CD4-positive, alpha-beta T cell (primary cell): ENCODE measurements around the gene TMA16. TPM values are rescaled to one million over a fixed set of nuclear protein-coding genes. Genes with fewer than 3 reads are reported as not detected.

Source experiments
- ATAC-seq: fragments of 200-7000 bp; cut with Tn5 transposase; one replicate; pipeline ENCODE4 v1.10.0; 2022; ENCODE audit warnings: mild to moderate bottlenecking; ENCODE audit not compliant: poor library complexity
- CTCF ChIA-PET: fragments of 350-600 bp; sonication (Branson Sonifier 250); formaldehyde crosslinking; loops from one replicate; lab custom pipeline; 2021; ENCODE audit warnings: antibody characterized with exemption, inconsistent platforms; lab: Charles Lee
- POLR2A ChIA-PET: fragments of 350-600 bp; sonication (Branson Sonifier 250); formaldehyde crosslinking; loops from one replicate; lab custom pipeline; 2021; ENCODE audit warnings: antibody characterized with exemption, inconsistent platforms; lab: Charles Lee
- DNase-seq, 14 experiments: peaks; one replicate each; pipeline ENCODE4 v3.0.0-alpha.2; 2013 to 2020; ENCODE audit warnings: mixed read lengths in 2 of 14
- H3K27ac ChIP-seq, 2 donors: one replicate each; pipeline versions ENCODE4 v1.5.1 to v1.7.0; 2013; ENCODE audit warnings: low read length in 2 of 2, low read depth in 1 of 2, mild to moderate bottlenecking in 1 of 2
- H3K27me3 ChIP-seq, 2 experiments: 1 replicate in 1 of 2; 2 replicates in 1 of 2; pipeline versions ENCODE4 v1.6.1 to v1.7.0; 2013; ENCODE audit warnings: low read length in 2 of 2, control low read depth in 1 of 2, mild to moderate bottlenecking in 1 of 2, moderate library complexity in 1 of 2; ENCODE audit not compliant: insufficient read depth in 2 of 2, control insufficient read depth in 1 of 2
- H3K36me3 ChIP-seq: one replicate; pipeline ENCODE4 v1.6.1; 2013; ENCODE audit warnings: low read length, control low read depth; ENCODE audit not compliant: insufficient read depth
- H3K4me1 ChIP-seq: one replicate; pipeline ENCODE4 v1.6.1; 2013; ENCODE audit warnings: low read length, control low read depth; ENCODE audit not compliant: insufficient read depth
- H3K4me3 ChIP-seq: one replicate; pipeline ENCODE4 v1.5.1; 2013; ENCODE audit warnings: mild to moderate bottlenecking, low read length, moderate library complexity
- H3K9me3 ChIP-seq, 2 experiments: 1 replicate in 1 of 2; 2 replicates in 1 of 2; pipeline versions ENCODE4 v1.6.1 to v1.7.0; 2013; ENCODE audit warnings: low read length in 2 of 2, mild to moderate bottlenecking in 2 of 2, control low read depth in 1 of 2, moderate library complexity in 1 of 2; ENCODE audit not compliant: control insufficient read depth in 1 of 2, insufficient read depth in 1 of 2
- H3K27ac Mint-ChIP-seq: one replicate; pipeline ENCODE4 v1.8.0; 2020; ENCODE audit warnings: mixed read lengths
- H3K27me3 Mint-ChIP-seq: one replicate; pipeline ENCODE4 v1.8.0; 2021; ENCODE audit warnings: mixed read lengths
- H3K36me3 Mint-ChIP-seq: one replicate; pipeline ENCODE4 v1.8.0; 2021; ENCODE audit warnings: low read depth, mixed read lengths
- H3K4me1 Mint-ChIP-seq: one replicate; pipeline ENCODE4 v1.8.0; 2021; ENCODE audit warnings: low read depth, mixed read lengths
- H3K4me3 Mint-ChIP-seq: one replicate; pipeline ENCODE4 v1.8.0; 2020; ENCODE audit warnings: mild to moderate bottlenecking, mixed read lengths
- H3K9me3 Mint-ChIP-seq: one replicate; pipeline ENCODE4 v1.8.0; 2020; ENCODE audit warnings: mixed read lengths
- CTCF ChIP-seq: fragments of 200-600 bp; IDR thresholded peaks from one replicate; pipeline ENCODE4 v1.8.0; 2022; ENCODE audit warnings: antibody characterized with exemption, mild to moderate bottlenecking
- intact Hi-C, 2 experiments: fragments of 100-400 bp; cut with DNase I in 1 of 2; cut with micrococcal nuclease in 1 of 2; formaldehyde crosslinking; loops; one replicate each; pipeline versions ENCODE4 v1.15.1 to v1.9.0; 2023 to 2025; cut with DNase I, micrococcal nuclease
- total RNA-seq, 174 experiments: library from RNA in 2 of 174; stranded (reverse) in 2 of 174; gene quantifications; one replicate each; pipeline ENCODE4 v1.2.3 and lab custom pipeline; 2021 to 2026

Gene TMA16
- total RNA-seq, 2 experiments from 2014 or later = 6.2 to 6.3 TPM

- CTCF ChIA-PET = interaction anchor here (0.5 to 1.0 kb wide), 2 partner anchors 35 to 58 kb away, joined by 3 read pairs; no protein-coding TSS in a partner anchor
Observed at GRCh38 chr4:163556650-163557391, 62.3 kb downstream of the TMA16 start.

GRCh38 chr4:163558539-163559044, 64.1 kb downstream of the TMA16 start:
- Mint-ChIP-seq H3K9me3 (peaks cover 9% of the 10 kb centered on the region), H3K36me3 (peaks cover 25% of the 10 kb centered on the region), H3K27me3 (no peaks in the 10 kb centered on the region), H3K4me1 (peaks cover 51% of the 10 kb centered on the region), H3K27ac (peak overlapping the region; percentile 81), H3K4me3 (peak overlapping the region; percentile 75)
- no peak for TF ChIP-seq CTCF
- intact Hi-C loops = loop anchor here in 1 of 2 experiments (5.0 to 10.0 kb wide), 2 partner anchors 329 to 1536 kb away; no protein-coding TSS in a partner anchor
- ChIA-PET POLR2A (interaction anchor here (1.0 to 1.6 kb wide), 4 partner anchors 8 to 131 kb away, joined by 3 to 5 read pairs (median 4); partner anchors contain the start of gene TMA16), CTCF (interaction anchor here (1.7 kb wide), 1 partner anchor 8 kb away, joined by 6 read pairs; no protein-coding TSS in a partner anchor)
- Histone ChIP-seq H3K9me3 (peaks cover 4 to 9% of the 10 kb centered on the region in 2 experiments), H3K4me3 (peak overlapping the region; percentile 19), H3K4me1 (peaks cover 17% of the 10 kb centered on the region), H3K27me3 (no peaks in the 10 kb centered on the region), H3K36me3 (no peaks in the 10 kb centered on the region), H3K27ac (peak overlapping the region; percentile 33 to 57)
- peak; percentile 63 for ATAC-seq
- DNase-seq = peak in 5 of 14 experiments; percentile 1 to 72 (median 39)

More at GRCh38 chr4:163556650-163557391, 62.3 kb downstream of the TMA16 start:
- POLR2A ChIA-PET = interaction anchor here (0.8 to 1.3 kb wide), 2 partner anchors 118 to 198 kb away, joined by 3 read pairs; no protein-coding TSS in a partner anchor
- Histone ChIP-seq H3K27me3 (no peaks in the 10 kb centered on the region), H3K9me3 (peaks cover under 1 to 9% of the 10 kb centered on the region in 2 experiments), H3K36me3 (no peaks in the 10 kb centered on the region), H3K4me1 (peaks cover 17% of the 10 kb centered on the region), H3K4me3 (no peak overlapping the region), H3K27ac (no peak overlapping the region)
- ATAC-seq = no peak
- Mint-ChIP-seq H3K27me3 (no peaks in the 10 kb centered on the region), H3K9me3 (peaks cover 5% of the 10 kb centered on the region), H3K27ac (no peak overlapping the region), H3K36me3 (peaks cover 19% of the 10 kb centered on the region), H3K4me3 (no peak overlapping the region), H3K4me1 (peaks cover 47% of the 10 kb centered on the region)
- TF ChIP-seq CTCF = no peak
- intact Hi-C loops = loop anchor here (1.0 to 10.0 kb wide), 3 partner anchors 330 to 1538 kb away; no protein-coding TSS in a partner anchor
- DNase-seq = no peak

GRCh38 chr4:163562496-163562895, 68.0 kb downstream of the TMA16 start:
- peaks cover 4 to 9% of the 10 kb centered on the region in 2 experiments for H3K9me3 ChIP-seq
- DNase-seq (no peak), ATAC-seq (no peak)
- Mint-ChIP-seq H3K27ac (no peak overlapping the region), H3K9me3 (peaks cover 9% of the 10 kb centered on the region), H3K4me1 (peaks cover 42% of the 10 kb centered on the region), H3K36me3 (peaks cover 25% of the 10 kb centered on the region), H3K4me3 (no peak overlapping the region), H3K27me3 (no peaks in the 10 kb centered on the region)
- intact Hi-C loops = no loop called here
- no peaks in the 10 kb centered on the region for H3K36me3 ChIP-seq
- no peaks in the 10 kb centered on the region for H3K27me3 ChIP-seq
- H3K4me1 ChIP-seq = peaks cover 17% of the 10 kb centered on the region
- CTCF ChIA-PET = interaction anchor here (0.9 kb wide), 1 partner anchor 12 kb away, joined by 3 read pairs; no protein-coding TSS in a partner anchor
- H3K27ac ChIP-seq = no peak overlapping the region
- no peak for TF ChIP-seq CTCF
- POLR2A ChIA-PET = no interaction called here
- no peak overlapping the region for H3K4me3 ChIP-seq
